GM18526 (cell line): ENCODE measurements around the gene TAS2R39.

Experiments used
- POLR2A ChIP-seq: IDR thresholded peaks from 3 replicates; pipeline ENCODE4 v1.6.1; 2011; ENCODE audit not compliant: insufficient read length; ENCODE audit errors: extremely low read depth

Gene TAS2R39

DNA sequence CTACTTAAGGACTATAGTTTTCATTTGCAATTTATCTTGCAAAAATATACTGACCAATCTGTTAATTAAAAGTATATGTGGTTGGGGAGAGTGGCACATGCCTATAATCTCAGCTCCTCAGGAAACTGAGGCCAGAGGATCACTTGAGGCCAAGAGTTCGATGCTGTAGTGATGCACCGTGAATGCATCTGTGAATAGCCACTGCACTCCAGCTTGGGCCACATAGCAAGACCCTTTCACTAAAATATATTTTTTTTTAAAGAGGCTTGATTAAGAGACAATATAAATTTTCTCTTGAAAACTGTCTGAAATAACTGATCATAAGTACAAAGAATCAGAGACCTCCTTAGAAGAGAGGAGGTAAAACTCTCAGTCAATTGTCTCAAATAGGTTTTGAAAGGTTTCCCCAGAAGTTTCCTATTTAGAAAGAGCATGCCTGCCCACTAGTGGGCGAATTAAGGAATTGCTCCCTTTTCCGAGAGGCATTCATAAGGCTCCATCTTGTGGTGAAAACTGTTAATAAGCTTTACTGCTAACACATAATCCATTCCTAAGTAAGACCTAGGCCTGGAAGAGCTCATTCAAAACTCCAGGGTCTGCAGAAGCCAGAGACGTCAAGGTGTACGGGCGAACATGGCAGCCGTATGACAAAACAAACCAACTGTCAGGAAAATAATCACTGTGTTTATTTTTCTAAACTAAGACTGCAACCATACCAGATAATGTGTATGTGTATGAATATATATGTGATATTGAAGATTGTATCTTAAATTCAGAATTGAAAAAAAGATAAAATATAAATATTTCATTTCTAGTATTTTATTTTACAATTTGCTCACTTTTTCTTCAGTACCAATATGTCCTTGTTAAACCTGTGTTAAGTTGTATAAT is 31.8 kb downstream of the TAS2R39 start:
- TF ChIP-seq POLR2A = no peak

DNA sequence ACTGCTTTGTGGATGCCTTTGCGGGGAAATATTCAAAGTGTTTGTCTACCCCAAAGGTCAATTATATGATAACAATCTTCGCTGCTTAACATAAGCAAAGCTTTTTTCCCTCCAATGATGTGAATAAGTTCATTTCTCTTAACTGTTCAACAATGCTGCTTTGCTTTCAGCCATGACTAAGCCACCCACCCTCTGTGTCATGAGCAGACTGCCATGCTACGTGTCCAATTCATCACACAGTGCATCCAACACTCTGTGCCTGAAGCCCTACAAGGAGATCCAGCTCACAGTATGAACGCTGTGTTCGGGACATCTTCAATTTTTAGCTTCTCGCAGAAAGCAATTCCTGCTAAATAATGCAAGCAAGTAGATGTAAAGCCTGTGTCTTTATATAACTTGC is 32.9 kb downstream of the TAS2R39 start:
- TF ChIP-seq POLR2A = no peak

DNA sequence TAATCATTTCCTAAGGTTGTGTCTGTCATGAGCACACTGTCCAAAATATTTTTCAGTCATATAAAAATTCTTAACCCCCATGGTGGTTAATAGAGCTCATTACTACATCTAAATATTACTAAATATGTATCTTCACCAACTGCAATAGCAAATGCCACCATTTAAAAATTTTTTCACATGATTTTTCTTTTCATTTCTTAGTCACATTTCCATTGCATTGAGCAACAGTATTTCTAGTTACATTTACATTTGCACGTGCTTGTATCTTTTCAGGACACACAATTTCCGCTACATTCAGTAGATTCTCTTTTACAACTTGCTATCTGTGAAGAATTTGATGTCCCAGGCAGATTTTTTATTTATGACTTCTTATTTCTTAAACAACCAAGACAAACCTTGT is 33.5 kb downstream of the TAS2R39 start:
- TF ChIP-seq POLR2A = no peak

DNA sequence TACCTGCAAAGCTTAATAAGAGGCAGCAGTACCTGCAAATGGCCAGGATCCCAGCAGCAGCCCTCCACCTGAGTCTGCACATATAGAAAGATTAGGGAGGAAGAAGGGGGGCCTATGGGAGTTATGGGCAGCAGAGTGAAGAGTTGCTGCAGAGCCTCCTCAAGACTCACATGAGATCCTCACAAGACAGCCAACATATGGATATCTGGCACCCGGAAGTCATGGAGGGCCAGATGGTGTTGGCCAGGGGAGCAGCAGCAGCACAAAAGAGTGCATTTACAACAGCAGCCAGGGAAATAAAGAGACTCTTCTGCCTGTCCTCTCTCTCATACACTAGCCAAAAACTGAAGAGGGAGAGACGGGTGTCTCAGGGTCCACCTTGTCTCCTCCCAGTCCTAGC is 34.6 kb downstream of the TAS2R39 start:
- no peak for TF ChIP-seq POLR2A

DNA sequence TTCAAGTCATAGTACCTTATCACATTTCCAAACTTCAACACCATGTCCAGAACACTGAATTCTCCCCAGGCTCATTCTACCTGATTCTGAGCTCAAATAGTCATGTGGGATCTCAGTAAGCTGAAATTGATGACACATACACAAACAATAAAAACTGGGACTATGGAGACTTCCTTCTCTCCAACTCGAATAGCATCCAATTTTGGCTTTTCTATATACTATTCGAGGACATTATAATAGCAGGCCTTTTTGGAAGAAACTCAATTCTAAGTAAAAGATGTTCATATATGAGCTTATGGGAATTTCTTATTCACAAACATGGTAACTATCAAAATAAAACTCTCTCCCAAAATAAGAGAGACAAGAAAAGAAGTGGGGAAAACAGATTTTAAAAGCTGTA is 38.1 kb downstream of the TAS2R39 start:
- TF ChIP-seq POLR2A = no peak

DNA sequence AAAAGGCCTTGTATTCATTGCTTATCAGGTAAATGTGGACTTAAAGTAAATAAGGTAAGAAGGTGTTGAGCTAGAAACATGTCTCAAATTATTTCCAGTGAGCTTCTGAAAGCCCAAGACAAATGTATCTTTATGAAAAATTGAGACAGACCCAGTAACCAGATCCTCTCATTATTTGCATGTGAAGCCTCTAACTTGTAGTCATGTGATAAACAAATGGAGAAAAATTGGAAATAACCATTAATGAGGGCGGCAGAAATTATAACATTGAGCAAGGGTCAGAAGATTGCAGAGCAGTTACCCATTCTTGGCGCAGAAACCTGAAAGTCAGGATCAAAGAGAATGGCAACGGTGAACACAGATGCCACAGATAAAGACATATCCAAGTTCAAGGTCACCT is 38.5 kb downstream of the TAS2R39 start, which contains the start of gene TAS2R40:
TSS of gene TAS2R40 (plus strand) at position 301 of the 400 bp plus-strand sequence. CDS start at position 343, 42 bp downstream.
- no peak for TF ChIP-seq POLR2A

DNA sequence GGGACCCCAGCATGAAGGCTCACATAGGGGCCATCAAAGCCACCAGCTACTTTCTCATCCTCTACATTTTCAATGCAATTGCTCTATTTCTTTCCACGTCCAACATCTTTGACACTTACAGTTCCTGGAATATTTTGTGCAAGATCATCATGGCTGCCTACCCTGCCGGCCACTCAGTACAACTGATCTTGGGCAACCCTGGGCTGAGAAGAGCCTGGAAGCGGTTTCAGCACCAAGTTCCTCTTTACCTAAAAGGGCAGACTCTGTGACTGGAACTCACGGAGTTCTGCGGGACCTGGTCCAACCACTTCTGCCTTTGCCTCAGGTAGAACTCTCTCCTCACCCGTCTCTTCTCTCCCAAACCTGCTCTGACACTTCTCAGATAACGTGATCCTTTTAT is 39.6 kb downstream of the TAS2R39 start:
- no peak for TF ChIP-seq POLR2A

DNA sequence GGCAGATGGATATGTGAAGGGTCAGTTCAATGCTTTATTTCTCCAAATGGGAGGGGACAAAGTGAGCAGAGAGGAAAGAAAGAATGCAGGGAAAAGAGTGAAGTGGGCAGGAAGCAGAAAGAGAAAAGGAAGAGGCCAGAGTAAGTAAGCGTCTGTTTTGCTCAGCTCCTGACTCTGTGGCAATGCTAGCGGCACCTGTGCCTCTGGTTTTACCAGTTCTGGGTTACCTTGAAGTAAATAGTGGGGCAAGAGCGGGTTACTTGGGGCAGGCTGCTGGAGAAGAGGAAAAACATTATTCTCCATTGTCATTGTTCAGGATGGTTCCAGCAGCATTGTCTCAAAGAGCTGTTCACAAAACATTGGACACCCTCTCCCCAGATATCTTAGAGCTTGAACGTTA is 40.6 kb downstream of the TAS2R39 start:
- no peak for TF ChIP-seq POLR2A

DNA sequence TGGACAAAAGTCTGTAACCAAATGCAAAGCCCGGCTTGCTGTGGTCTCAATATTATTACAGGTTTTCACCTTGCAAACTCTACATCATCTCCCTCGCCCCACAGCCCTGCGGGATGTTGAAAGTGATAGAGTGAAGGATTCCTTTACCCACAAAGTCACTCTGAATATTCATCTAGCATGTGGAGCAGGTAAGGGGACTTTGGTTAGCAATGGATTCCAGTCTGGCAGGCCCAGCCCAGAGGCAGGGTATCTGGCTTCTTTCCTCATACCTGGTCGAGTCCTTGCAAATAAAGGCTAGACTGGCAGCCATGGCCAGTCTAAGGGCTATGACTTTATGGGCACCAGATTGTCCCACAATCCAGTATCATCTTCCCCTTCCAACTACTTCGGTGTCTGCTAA is 41.8 kb downstream of the TAS2R39 start:
- no peak for TF ChIP-seq POLR2A

DNA sequence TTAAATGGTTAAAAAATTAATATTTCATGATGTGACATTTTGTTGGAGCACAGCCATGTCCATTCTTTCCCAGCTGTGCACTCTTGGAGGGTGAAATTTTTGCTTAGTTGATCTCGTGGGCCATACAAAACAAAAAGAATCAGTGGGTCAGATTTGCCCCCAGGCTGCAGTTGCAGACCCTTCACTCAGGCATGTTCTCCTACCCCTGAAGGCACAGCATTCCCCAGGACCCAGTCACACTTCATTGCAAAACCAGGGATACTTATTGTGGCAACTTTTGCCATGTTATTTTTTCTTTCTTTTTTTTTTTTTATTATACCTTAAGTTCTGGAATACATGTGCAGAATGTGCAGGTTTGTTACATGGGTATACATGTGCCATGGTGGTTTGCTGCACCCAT is 44.6 kb downstream of the TAS2R39 start:
- TF ChIP-seq POLR2A = no peak

DNA sequence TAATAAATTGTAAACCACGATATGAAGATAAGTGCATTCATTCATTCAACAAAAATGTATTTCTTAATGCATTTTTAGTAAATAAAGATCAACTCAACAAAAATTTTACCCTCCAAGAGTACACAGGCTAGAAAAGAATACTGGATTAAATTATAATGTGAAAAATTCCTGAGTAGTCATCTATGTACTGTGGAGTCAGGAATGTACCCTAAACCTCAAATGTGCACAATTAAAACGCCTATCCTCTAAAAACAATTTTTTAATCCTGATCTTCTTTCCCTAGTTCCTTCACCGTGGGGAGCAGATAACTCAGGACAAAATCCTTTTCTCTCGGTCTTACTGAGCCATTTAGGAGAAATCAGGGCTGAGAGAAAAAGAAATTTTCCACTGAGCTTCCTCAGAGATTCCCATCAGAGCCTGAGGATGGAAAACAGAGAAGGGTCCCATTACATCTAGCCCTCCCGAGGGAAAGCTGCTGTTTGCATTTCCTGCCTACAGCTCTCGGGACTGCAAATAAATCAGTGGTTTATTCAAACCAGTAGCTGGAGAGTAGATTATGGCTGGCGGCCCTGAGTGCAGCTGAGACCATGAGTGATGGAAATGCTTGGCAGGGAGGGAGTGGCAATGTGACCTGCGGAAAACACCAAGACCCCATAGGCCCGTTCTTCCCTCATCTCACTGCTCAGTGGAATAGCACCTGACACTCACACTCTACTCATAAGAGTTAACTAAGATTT is 46.0 kb downstream of the TAS2R39 start:
- TF ChIP-seq POLR2A = no peak

DNA sequence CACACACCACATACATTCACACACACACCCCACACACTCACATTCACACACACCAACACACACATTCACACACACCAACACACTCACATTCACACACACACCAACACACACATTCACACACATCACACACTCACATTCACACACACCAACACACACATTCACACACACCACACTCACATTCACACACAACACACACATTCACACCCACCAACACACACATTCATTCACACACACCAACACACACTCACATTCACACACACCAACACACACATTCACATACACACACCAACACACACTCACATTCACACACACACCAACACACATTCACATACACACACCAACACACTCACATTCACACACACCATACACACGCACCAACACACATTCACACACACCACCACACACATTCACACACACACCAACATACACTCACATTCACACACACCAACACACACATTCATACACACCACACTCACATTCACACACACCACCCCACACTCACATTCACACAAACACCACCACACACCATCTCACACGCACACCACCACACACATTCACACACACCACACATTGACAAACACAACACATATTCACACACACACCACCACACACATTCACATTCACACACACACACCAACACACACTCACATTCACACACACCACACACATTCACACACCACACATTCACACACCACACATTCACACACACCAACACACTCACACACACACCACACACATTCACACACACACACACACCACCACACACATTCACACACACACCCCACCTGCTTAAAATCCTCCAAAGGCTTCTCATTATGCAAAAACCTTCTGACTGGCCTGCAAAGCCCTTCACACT is 47.6 kb downstream of the TAS2R39 start:
- no peak for TF ChIP-seq POLR2A
